Progenitor cell of endocrine pancreas (in vitro differentiated cells): ENCODE measurements around the gene NDUFA13. TPM values are rescaled to one million over a fixed set of nuclear protein-coding genes. Genes with fewer than 3 reads are reported as not detected.

Source experiments
- DNase-seq: peaks from one replicate; pipeline ENCODE4 v3.0.0; 2021; ENCODE audit warnings: low spot score; ENCODE audit not compliant: unreplicated experiment
- H3K27ac Mint-ChIP-seq: 2 replicates; pipeline ENCODE4 v1.8.0; 2021; ENCODE audit warnings: mild to moderate bottlenecking, moderate library complexity, mixed read lengths
- H3K27me3 Mint-ChIP-seq: 2 replicates; pipeline ENCODE4 v1.8.0; 2021; ENCODE audit warnings: mixed read lengths
- H3K36me3 Mint-ChIP-seq: 2 replicates; pipeline ENCODE4 v1.8.0; 2022; ENCODE audit warnings: mixed read lengths; ENCODE audit not compliant: insufficient read depth
- H3K4me1 Mint-ChIP-seq: 2 replicates; pipeline ENCODE4 v1.8.0; 2021; ENCODE audit warnings: low read depth, mixed read lengths
- H3K4me3 Mint-ChIP-seq: 2 replicates; pipeline ENCODE4 v1.8.0; 2021; ENCODE audit warnings: low read depth, mild to moderate bottlenecking, moderate library complexity, mixed read lengths
- H3K9me3 Mint-ChIP-seq: 2 replicates; pipeline ENCODE4 v1.8.0; 2021; ENCODE audit warnings: low read depth, mixed read lengths
- total RNA-seq: library from RNA; stranded (reverse); gene quantifications from 2 replicates; pipeline ENCODE4 v1.2.1, GENCODE V29; 2021
- TF ChIP-seq, protein P1 (sequence below): fragments of 200-600 bp; sonication (generic); IDR thresholded peaks from one replicate; pipeline ENCODE4 v1.5.0; 2021; ENCODE audit warnings: antibody characterized with exemption, mild to moderate bottlenecking; ENCODE audit not compliant: unreplicated experiment

The NDUFA13 gene
- total RNA-seq, 1 donor from 2014 or later: 346 TPM

GRCh38 chr19:19535311-19536191 is 19.5 kb downstream of the NDUFA13 start:
- Mint-ChIP-seq H3K9me3 (no peaks in the 10 kb centered on the region), H3K27ac (no peak overlapping the region)
- TF ChIP-seq, protein P1, sequence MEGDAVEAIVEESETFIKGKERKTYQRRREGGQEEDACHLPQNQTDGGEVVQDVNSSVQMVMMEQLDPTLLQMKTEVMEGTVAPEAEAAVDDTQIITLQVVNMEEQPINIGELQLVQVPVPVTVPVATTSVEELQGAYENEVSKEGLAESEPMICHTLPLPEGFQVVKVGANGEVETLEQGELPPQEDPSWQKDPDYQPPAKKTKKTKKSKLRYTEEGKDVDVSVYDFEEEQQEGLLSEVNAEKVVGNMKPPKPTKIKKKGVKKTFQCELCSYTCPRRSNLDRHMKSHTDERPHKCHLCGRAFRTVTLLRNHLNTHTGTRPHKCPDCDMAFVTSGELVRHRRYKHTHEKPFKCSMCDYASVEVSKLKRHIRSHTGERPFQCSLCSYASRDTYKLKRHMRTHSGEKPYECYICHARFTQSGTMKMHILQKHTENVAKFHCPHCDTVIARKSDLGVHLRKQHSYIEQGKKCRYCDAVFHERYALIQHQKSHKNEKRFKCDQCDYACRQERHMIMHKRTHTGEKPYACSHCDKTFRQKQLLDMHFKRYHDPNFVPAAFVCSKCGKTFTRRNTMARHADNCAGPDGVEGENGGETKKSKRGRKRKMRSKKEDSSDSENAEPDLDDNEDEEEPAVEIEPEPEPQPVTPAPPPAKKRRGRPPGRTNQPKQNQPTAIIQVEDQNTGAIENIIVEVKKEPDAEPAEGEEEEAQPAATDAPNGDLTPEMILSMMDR: no peak

GRCh38 chr19:19537075-19538048 is 21.3 kb downstream of the NDUFA13 start:
- H3K36me3 Mint-ChIP-seq: peaks cover 3% of the 10 kb centered on the region
- TF ChIP-seq, protein P1: no peak
- H3K9me3 Mint-ChIP-seq: no peaks in the 10 kb centered on the region
- H3K4me1 Mint-ChIP-seq: peaks cover 3% of the 10 kb centered on the region
- DNase-seq: no peak
- H3K27me3 Mint-ChIP-seq: peaks cover 27% of the 10 kb centered on the region
- no peak overlapping the region for H3K27ac Mint-ChIP-seq
- peak overlapping the region; percentile 42 for H3K4me3 Mint-ChIP-seq

More at GRCh38 chr19:19535311-19536191, 19.5 kb downstream of the NDUFA13 start:
- H3K4me3 Mint-ChIP-seq: no peak overlapping the region
- no peak for DNase-seq
- H3K4me1 Mint-ChIP-seq: peaks cover 3% of the 10 kb centered on the region
- H3K27me3 Mint-ChIP-seq: peaks cover 24% of the 10 kb centered on the region
- peaks cover 6% of the 10 kb centered on the region for H3K36me3 Mint-ChIP-seq

- TF ChIP-seq, protein P1: no peak
- peaks cover 27% of the 10 kb centered on the region for H3K27me3 Mint-ChIP-seq
- H3K4me1 Mint-ChIP-seq: peaks cover 3% of the 10 kb centered on the region
- peak within 1 kb of the TSS; percentile 67 for H3K4me3 Mint-ChIP-seq
- peak; percentile 58 for DNase-seq
- no peaks in the 10 kb centered on the region for H3K9me3 Mint-ChIP-seq
- peaks cover 3% of the 10 kb centered on the region for H3K36me3 Mint-ChIP-seq
- no peak within 1 kb of the TSS for H3K27ac Mint-ChIP-seq
Measured at GRCh38 chr19:19538061-19538784, 22.2 kb downstream of the NDUFA13 start, which contains the start of gene CILP2. Gene CILP2 (plus strand): TSS chr19:19538265. CDS start chr19:19538350, 85 bp downstream.

DNA sequence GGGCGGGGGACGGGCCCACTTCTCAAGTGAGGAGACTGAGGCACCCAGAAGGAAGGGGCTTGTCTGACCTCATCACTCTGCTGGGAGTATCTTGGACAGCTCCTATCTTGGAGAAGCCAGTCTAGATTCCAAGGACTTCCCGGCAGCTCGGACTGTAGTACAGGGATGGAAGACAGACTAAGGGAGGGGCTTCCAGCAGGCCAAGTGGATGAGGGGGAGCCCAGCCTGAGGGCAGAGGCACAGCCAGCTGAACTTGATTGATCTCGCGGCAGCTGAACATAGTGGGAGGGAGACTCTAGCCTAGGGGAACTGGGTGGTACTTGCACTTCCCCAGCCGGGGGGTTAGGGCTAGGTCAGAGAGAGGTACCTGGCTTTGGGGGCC is 22.8 kb downstream of the NDUFA13 start:
- Mint-ChIP-seq H3K9me3 (no peaks in the 10 kb centered on the region), H3K36me3 (peaks cover 3% of the 10 kb centered on the region), H3K4me3 (peak overlapping the region; percentile 67), H3K27ac (no peak overlapping the region), H3K27me3 (peaks cover 26% of the 10 kb centered on the region), H3K4me1 (peaks cover 3% of the 10 kb centered on the region)
- TF ChIP-seq, protein P1: no peak
- DNase-seq: no peak
